Activated CD8-positive, alpha-beta memory T cell treated with anti-CD3 and anti-CD28 coated beads, Interleukin-2, amount 50 U/mL, for 4 hours (primary cell): ENCODE measurements around the gene C2CD2.

ENCODE experiments used
- DNase-seq: peaks from one replicate; pipeline ENCODE4 v3.0.0-alpha.2; 2020

The C2CD2 gene

DNA sequence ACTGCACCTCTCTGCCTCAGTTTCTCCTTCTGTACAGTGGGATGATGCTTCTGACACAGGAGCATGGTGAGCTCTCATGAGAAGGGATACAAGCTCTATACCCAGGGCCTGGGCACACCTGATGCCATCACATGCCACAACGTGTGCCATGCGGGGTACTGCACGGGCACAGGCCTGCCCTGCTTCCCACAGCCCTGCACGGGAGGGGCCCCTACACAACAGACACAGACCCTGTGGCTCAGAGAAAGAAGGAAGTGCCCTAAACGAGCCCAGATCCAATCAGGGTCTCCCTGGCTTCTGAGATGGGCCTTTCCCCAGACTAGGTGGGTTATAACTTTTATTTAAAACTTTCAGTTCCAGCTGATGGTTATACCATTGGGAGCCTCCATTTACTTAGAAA is 24.6 kb downstream of the C2CD2 start:
- no peak for DNase-seq

DNA sequence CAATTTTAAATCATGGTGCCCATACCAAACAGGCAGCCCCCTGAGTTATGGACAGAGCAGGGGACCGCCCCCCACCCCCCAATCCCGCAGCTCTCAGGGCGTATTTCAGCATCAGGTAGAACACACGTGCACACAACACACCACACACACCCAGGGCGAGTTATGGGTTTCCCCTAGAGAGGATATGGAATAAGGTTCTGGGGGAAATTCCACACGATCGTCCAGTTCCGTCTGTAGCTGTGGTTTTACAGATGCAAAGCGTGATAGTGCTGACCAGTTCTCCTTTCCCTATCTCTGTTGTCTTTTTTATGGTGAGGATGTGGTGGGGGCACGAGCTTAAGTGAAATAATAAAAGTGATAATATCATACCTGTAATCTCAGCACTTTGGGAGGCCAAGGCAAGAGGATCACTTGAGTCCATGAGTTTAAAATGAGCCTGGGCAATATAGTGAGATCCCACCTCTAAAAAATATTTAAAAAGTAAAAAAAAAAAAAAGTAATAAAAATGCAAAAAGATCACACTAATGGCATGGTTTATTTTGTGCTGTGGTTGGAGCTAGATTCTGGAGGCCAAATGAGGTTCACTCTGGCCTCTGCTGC is 25.1 kb downstream of the C2CD2 start:
- DNase-seq = no peak

DNA sequence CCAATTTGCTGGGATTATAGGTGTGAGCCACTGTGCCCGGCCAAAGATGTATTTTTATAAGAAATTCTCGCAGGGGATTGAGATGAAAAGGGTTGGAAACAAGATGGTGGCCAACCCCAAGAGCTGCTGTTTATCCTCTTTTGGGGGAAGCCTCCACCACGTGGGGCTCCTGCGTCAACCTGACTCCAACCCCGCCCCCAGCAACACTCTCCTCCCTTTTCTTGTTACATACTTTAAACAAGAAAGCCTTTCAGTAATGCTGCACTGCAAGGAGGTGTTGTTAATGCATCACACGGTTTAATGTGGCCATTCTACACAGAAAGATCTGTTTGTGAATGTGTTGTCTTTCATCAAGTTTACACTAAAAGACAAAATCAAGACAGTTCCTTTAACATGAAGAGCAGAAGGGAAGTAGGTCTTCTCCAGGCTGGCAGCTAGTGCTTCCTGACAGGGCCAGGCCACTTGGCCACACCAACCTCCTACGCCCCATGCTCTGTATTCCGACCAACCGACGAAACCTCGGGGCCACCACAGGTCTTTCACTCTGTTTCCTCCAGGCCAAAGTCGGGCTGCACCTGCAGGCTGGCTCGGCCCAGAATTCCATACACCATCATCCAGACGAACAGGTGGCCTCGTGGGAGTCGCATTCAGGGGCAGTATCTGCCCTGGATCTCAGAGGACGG is 25.9 kb downstream of the C2CD2 start:
- DNase-seq = no peak

DNA sequence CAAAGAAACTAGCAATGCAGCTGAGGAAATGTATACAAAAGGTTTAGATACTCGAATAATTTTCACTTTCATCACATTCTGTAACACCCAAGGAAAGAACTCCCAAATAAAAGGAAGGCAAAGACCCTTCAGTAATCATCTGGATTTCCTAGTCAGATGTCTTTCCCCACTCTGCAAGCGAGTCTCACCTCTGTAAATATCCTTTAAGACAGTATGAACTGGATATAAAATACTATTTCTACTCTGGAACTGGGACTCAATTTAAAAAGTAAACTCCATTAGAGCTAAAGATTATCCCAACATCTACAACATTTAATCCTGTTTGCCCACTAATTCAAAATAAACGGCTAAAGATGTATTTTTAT is 27.0 kb downstream of the C2CD2 start:
- no peak for DNase-seq

DNA sequence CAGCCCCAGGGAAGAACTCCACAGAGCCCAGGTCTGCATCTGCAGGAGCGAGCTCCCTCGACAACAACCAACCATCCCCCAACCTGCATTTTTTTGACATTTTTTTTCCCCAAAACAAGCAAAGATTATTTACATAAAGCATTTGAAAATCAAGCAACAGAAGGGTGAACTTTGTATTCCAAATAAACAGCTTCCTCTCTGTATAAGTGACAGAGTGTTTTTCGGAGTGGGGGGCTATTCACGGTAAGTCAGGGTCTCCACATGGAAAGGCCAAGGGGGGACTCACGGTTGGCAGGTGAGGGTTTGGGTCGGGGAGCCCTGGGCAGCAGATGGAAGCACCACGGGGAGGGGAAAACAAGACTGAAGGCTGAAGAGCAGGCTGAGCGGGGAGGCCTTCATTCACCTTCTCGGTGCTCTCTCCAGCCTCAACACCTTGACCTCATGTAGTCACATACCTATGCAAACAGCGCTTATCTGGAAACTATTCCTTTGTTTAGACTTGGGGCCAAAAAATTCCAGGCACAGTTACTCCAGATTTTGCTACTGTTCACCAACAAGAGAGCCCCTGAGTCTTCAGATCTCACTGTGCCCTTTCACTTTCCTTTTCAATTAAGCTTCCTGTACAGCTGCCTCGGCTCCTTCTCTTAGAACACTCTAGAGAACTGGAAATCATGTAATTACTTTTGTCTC is 27.6 kb downstream of the C2CD2 start:
- peak; percentile 22 for DNase-seq

DNA sequence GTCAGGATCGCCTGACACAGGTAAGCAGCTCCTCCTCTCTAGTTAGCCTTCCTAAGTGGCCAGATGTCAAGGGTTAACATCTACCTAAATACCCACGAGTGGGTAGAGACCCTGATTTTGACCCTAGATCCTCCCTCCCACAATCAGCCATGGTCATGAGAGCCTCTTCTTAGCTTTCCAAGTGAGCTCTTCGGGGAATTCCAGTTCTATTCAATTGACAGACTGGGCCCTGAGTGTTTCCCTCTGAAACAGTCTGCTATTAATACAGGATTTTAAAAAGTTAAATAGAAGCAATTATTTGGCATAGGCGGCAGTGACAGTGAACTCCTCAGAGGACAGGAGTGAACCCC is 28.1 kb downstream of the C2CD2 start:
- DNase-seq = no peak

DNA sequence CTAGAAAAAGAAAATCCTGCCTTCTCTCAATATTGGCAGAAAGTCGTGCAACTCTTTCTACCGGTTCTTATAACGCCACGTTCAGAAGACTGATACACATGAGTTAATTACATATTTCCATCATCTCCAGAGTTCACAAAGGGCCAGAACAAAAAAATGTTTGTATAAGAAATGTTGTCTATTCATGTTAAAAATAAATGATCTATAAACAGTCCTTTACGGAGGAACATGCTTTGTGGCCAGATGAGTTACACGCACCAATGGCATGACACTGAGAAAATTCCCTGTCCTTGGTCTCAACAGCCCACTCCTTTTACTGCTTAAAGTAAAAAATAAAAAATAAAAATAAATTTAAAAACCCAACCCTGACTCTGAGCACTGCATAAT is 29.5 kb downstream of the C2CD2 start:
- no peak for DNase-seq

DNA sequence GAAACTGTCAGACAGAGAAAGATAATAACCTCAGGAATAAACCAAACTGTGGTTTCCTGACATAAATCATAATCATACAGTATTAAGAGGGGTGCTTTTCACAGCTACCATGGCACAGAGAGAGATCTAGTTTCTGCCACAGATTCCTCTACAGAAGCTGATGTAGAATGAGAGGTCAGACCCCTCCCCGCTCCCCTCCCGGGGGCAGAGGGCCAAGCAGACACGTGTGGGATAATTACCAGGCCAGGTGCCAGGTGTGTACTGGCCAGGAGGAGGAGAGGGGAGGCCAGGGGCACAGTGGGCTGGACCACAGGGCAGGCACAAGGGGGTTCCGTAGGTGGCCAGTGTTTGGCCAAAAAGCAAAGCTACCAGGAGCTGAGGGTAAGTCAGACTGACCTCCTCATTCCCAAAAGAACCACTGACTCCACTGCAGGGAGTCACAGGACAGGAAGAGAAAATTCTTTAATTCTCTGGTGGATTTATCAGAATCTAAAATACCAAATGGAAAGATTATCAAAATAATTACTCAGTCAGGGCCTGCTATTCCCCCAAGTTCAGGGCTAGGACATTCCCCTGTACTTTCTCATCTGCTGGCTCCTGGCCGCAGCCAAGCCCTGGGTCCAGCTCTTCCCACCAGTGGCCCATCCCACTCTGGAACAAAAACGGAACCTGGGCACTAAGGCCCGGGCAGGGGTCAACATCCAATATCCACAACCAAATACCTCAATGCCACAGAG is 30.0 kb downstream of the C2CD2 start:
- no peak for DNase-seq

DNA sequence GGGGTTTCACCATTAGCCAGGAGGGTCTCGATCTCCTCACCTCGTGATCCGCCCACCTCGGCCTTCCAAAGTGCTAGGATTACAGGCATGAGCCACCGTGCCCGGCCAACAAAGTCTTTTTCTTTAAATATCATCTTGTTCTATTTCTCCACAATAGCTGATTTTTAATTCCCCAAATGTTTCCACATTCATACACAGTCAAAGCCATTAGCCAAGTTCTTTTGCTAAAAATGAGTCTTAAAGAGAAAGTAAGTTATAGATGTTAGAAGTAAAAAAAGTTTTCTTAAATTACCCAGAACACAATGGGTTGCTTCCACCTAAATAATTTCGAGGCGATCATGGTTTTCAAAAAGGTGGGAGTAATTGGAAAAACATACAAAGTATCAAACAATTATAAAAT is 30.6 kb downstream of the C2CD2 start:
- DNase-seq = no peak

DNA sequence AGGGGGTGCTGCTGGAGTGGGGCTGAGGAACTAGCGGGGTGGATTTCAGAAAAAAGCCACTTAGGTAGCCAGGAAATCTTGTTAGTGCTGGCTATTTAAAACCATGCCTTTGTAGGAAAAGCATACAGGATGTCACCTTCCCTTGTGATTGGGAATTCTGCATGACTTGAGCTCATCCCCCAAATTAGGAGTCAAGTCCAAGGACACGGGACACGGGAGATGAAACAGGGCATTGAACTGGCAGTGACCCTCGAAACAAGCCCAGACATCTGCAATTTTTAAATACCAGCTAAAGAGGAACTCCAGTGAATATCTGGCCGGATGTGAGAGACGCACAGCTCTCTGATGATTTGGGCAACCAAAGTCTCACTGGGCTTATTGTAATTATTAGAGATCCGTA is 32.8 kb downstream of the C2CD2 start:
- no peak for DNase-seq

DNA sequence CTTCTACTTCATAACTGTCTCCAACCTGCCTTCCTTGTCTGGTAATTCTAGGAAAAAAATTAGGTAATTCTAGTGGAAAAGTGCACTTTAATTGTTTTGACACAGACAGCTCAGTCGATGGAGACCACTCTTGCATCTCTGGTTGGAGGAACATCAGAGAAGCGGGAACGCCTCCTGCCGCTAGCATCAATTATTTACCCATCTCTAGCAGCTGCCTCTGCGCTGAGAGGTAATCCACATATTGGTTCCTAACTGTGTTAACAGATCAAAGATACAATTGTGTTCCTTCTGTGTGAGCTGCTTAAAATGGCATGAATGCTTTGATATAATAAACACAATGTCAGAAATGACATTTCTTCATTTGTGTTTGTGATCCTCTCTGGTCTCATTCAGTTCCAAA is 33.3 kb downstream of the C2CD2 start:
- no peak for DNase-seq

DNA sequence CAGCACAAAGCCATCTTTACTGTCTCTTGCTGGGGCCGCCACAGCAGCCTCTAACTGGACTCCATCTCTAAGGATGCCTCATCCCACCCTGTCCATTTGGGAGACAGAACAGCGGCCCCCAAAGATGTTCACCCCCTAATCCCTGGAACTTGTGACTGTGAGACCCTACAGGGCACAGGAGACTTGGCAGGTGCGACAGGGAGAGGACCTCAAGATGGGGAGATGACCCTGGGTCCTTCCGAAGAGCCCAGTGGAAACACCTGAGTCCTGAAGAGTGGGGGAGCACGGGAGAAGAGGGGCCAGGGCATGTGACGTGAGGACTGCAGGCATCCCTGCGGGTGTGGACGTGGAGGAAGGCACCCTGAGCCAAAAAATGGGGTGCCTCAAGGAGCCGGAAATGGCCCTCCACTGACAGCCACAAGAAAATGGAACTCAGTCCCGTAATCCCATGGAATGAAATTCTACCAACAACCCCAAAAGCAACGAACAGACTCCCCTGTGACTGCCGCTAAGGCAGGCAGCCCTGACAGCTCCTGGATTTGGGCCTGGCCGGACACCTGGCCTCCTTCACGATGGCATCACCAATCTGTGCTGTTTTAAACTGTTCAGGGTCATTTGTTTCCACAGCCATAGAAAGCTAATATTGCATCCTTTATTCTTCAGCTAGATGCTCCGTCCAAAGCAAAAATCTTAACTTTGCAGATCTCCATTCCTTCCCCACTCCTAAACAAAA is 34.0 kb downstream of the C2CD2 start:
- no peak for DNase-seq

DNA sequence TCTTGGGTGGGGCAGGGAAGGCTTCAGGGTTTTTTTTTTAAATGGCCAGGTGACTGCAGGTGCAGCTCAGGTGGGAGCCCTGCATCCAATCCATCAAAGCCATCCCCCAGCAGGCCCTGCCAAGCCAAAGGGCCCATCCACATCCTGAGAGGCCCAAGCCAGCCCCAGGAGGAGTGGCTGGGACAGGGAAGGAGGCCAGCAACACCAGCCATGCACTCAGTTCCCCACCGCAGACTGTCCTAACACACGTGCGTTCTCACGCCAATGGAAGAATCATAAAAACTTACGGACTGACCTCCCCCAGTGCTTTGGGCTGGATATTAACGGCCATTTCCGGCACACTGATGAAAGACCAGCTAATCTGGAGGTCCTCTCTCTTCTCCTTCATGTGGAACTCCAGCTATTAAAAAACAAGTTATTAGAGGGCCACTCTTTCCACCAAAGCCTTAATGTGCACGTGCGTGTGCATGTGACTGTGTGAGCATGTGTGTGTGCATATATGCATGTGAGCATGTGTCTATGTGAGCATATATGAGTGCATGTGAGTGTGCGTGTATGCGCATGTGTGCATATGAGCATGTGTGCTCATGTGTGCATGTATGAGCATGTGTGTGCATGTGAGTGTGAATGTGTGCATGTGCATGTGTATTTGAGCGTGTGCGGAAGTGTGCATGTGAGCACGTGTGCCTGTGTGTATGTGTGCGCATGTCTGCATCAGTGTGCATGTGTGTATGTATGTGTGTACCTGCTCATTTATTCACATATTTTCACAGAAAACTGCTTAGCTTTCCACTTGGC is 35.1 kb downstream of the C2CD2 start:
- no peak for DNase-seq

DNA sequence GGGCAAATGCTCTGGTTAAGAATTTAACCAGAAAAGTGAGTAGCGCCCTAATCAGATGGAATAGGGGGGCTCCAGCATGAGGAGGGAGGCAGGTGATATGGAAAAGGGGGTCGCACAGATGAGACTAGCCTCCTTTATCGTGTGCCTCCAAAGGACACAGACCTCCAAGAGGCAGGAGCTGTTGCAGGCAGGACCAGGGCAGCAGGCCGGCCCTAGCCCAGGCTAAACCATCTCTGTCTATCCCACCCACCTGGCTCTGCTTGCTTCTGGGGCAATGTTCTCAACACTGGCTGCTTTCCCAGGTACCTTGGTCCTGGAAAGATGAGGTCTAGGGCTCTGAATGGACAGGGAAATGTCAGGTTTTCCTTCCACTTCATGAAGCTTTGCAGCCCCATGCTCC is 36.3 kb downstream of the C2CD2 start:
- DNase-seq = no peak

DNA sequence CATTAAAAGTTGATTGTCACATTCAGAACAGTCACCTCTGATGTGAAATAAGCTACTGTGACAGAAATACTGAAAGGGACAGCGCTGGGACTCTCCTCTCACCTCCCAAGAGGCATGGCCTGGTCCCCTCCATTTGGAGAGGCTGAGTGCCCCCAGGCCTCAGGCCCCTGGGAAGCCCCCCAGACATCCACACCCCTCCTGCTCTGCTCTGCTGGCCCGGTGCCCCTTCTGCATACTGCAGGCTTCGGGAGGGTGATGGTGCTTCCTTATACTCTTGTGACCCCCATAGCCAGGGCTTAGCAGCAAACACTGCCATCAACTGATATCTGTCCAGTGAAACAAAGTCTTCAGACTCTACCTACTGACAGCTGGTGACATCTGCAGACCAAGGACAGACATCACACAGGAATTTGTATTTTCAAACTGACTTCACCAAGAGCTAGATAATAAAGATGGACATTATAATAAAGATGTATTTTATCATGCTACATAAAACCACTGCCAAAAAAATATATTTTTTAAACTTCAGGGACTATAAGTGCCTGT is 36.9 kb downstream of the C2CD2 start:
- no peak for DNase-seq

DNA sequence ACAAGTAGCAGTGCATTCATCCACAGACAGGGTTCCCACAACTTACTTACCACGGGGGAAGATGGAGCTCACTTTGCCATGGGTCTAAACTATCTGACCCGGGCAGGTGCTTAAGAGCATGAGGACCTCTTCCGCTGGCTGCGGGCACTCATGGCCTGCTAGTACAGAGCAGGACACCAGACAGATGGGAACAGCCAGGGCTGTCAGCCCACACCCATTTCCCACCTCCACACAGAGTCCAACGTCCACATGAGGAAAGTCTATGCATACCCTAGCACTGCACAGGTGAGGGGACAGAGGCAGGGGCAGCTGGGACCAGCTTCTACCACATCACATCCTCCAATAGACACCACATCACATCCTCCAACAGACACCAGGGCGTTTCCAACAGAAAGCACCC is 38.9 kb downstream of the C2CD2 start:
- no peak for DNase-seq

DNA sequence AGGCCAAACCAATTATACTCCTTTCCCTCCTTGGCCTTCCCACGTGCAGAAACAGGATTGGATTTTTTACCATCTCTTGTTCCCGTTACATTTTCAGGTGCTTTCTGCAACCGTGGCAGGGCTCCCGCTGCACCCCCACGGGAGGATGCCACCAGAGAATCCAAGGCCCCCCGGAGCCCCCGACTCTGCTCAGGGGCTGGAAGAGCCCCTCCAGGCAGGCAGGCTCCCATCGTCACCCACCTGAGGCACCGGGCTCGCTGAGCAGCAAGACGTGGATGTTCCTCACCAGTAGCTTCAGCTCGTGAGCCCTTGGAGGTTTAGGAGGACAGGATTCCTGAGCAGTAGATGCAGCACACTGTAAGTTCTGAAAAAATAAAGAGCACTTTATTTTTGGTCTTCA is 39.5 kb downstream of the C2CD2 start:
- no peak for DNase-seq

DNA sequence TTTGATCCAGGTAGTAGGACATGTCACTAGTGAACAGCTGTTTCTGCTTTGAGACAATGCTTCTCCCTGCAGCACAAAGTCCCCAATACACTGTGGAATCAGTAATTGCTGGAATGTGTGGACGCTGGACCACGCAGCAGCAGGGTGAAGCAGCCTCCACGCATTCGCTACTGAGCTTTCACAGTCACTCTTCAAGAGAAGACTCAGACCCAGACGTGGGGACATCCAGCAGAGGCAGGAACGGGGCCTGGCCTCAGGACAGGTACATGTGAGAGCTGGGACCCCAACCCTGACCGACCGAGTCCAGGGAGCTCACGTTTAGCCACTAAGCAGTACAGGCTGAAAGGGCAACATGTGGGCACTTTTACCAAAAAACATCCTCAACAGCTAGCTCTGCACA is 40.6 kb downstream of the C2CD2 start:
- no peak for DNase-seq

DNA sequence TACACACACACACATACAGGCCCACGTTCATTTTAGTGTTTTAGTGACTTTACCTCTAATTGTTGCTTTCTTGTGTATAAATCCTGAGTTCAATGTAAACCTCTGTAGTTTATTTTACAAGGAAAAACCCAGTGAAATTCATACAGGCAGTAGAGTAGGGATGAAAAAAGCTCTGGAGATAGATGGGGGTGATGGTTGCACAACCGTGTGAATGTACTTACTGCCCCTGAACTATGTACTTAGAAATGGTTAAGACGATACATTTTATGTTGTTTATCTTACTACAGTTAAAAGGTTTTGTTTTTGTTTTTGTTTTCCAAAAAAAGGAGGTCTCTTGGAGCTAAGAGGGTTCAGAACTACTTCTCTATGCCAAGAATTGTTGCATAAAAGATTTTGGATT is 45.0 kb downstream of the C2CD2 start:
- DNase-seq = no peak

DNA sequence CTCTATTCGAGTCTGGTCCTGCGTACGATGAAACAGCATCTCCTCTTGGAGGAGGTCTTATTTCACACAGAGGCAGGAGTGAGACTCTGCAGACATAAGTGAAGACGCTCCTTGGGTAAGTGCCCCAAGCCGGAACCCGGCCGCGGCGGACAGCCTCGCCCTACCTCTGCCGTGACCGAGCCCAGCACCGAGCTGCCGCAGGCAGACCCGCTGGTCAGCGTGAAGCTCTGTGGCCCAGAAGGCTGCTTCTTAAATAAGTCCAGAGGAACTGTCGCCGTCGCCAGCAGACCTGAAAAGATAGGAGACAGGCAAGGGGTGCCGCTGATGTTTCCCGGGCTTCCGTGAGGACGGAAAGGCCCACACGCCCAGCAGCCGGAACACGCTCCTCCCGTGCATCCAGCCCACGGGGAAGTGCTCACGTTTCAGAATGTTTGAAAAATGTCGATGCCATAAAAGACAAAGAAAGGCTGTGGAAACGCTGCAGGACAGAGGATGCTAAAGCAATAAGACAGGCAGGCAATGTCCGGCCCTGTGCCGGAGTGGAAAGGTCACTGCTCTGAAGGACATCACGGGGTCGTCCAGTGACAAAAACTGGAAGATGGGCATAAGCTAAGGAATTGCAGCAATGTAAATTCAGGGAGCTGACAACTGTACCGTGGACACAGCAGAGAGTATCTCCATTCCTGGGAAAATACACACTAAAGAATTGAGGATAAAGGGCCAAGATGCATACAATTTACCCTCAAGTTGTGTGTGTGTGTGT is 46.1 kb downstream of the C2CD2 start:
- DNase-seq = no peak

DNA sequence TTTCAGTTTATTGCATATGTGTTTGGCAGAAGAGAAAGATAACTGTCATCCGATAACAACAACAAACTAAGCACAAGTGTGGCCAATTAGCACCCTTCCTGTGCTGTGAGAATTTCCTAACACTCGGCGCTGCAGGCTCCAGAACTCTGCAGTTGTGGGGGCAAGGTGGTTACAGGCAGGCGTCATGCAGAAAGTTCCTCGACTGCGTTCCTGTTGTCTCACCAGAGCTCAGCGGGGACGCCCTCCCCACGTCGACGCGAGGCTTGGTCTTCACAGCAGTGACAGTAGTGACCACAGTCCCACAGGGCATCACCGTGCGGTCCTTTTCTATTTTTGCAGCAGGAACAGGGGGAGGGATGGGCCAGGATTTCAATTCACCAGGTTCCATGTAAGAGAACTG is 47.0 kb downstream of the C2CD2 start:
- no peak for DNase-seq
